ENCODE measurements around the gene NEIL1. TPM values are rescaled to one million over a fixed set of nuclear protein-coding genes. Genes with fewer than 3 reads are reported as not detected.

NEIL1 gene
- polyA plus RNA-seq, 1 of the 3 experiments (the other 2 are of a cell fraction) = 12.0 TPM

DNA sequence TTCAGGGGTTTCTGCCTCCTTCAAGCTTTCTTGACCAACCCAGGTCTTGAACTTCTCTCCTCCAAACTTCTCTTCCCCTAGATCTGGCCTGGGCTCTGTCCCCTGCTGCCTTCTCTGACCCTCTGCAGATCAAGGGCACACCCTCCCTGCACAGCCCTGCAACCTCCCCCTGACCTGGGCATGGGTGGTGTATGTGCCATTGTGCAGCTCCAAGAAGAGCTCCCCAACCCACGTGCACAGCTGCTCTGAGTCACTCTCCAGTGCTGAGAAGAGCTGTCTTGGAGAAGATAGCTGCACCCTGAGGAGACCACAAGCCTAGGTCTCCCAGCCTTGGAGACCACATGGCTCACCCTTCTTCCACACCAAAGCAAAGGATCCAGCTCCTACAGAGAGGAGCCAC lies 13.6 kb downstream of the NEIL1 start:
- no peaks in the 10 kb centered on the region for H3K79me2 ChIP-seq (ENCODE audit: insufficient read depth)
- TF ChIP-seq GABPA (IDR thresholded peaks at IDR 0.05; ENCODE audit: low read depth) (no peak), NRF1 (IDR thresholded peaks at IDR 0.05; ENCODE audit: low read depth, low read length) (no peak)
- H3K36me3 ChIP-seq (replicated peaks in 1 of 2; ENCODE audit: control insufficient read depth in 1 of 2, insufficient read depth in 2 of 2, low read length in 1 of 2) = peaks cover 7 to 62% of the 10 kb centered on the region in 2 experiments
- no peaks in the 10 kb centered on the region for H3K9me3 ChIP-seq
- CTCF ChIA-PET = interaction anchor here (0.7 to 0.8 kb wide), 2 partner anchors 12 kb away, joined by 3 read pairs; no protein-coding TSS in a partner anchor
- POLR2A ChIA-PET = interaction anchor here (1.1 kb wide), 1 partner anchor 8 kb away, joined by 6 read pairs; the partner anchor contains the start of gene MAN2C1
- H3K4me3 ChIP-seq (ENCODE audit: low read depth in 2 of 2, low read length in 1 of 2) = no peak overlapping the region
- H3K4me1 ChIP-seq (ENCODE audit: control insufficient read depth in 1 of 2, insufficient read depth in 2 of 2, low read depth in 1 of 2, low read length in 1 of 2) = no peaks in the 10 kb centered on the region
- no peak overlapping the region for H3K27ac ChIP-seq (ENCODE audit: low read depth in 2 of 2, low read length in 1 of 2)
- no peaks in the 10 kb centered on the region for H4K20me1 ChIP-seq (ENCODE audit: insufficient read depth)
- no peak for DNase-seq
- no peaks in the 10 kb centered on the region for H3F3A ChIP-seq (replicated peaks; ENCODE audit: insufficient read depth)
- H3K9me2 ChIP-seq = no peaks in the 10 kb centered on the region
- H3K4me2 ChIP-seq = no peak overlapping the region
- WGBS (ENCODE audit: low lambda C conversion rate) = 14% methylated on average over 1 of the region's 1 CpG
- no peaks in the 10 kb centered on the region for H3K27me3 ChIP-seq (ENCODE audit: insufficient read depth)
- no peak overlapping the region for H3K9ac ChIP-seq
- H2AFZ ChIP-seq (ENCODE audit: low read depth) = no peak overlapping the region

DNA sequence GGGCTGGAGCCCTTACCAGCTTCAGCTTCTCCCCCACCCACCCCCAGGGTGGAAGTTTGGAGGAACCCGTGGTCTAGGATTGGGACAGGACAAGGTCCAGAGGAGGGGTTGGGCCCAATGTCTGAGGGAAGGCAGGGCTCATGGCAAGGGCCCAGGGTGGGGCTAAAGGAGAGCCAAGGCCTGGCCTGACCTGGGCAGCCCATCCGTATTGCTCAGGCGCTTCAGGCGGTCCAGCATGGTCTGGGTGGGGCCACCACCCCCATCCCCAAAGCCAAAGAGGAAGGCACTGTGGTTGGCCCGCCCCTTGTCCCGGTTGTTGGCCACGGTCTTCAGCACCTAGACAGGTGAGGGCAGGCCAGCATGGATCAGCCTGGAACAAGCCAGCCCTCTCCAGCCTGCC lies 14.0 kb downstream of the NEIL1 start:
- 97% methylated on average over 5 of the region's 7 CpGs for WGBS (ENCODE audit: low lambda C conversion rate)
- Histone ChIP-seq H3K4me3 (ENCODE audit: low read depth in 2 of 2, low read length in 1 of 2) (no peak overlapping the region), H3F3A (replicated peaks; ENCODE audit: insufficient read depth) (no peaks in the 10 kb centered on the region), H3K79me2 (ENCODE audit: insufficient read depth) (no peaks in the 10 kb centered on the region), H2AFZ (ENCODE audit: low read depth) (no peak overlapping the region), H3K4me2 (no peak overlapping the region), H3K9ac (no peak overlapping the region), H3K4me1 (ENCODE audit: control insufficient read depth in 1 of 2, insufficient read depth in 2 of 2, low read depth in 1 of 2, low read length in 1 of 2) (no peaks in the 10 kb centered on the region), H3K27me3 (ENCODE audit: insufficient read depth) (no peaks in the 10 kb centered on the region), H4K20me1 (ENCODE audit: insufficient read depth) (no peaks in the 10 kb centered on the region), H3K27ac (ENCODE audit: low read depth in 2 of 2, low read length in 1 of 2) (no peak overlapping the region), H3K36me3 (replicated peaks in 1 of 2; ENCODE audit: control insufficient read depth in 1 of 2, insufficient read depth in 2 of 2, low read length in 1 of 2) (peaks cover 12 to 60% of the 10 kb centered on the region in 2 experiments), H3K9me2 (no peaks in the 10 kb centered on the region), H3K9me3 (no peaks in the 10 kb centered on the region)
- POLR2A ChIA-PET = no interaction called here
- CTCF ChIA-PET = interaction anchor here (0.8 kb wide), 1 partner anchor 12 kb away, joined by 3 read pairs; no protein-coding TSS in a partner anchor
- DNase-seq = no peak
- TF ChIP-seq FOXM1 (IDR thresholded peaks at IDR 0.05; ENCODE audit: low read depth) = no peak
- TF ChIP-seq, protein P1, sequence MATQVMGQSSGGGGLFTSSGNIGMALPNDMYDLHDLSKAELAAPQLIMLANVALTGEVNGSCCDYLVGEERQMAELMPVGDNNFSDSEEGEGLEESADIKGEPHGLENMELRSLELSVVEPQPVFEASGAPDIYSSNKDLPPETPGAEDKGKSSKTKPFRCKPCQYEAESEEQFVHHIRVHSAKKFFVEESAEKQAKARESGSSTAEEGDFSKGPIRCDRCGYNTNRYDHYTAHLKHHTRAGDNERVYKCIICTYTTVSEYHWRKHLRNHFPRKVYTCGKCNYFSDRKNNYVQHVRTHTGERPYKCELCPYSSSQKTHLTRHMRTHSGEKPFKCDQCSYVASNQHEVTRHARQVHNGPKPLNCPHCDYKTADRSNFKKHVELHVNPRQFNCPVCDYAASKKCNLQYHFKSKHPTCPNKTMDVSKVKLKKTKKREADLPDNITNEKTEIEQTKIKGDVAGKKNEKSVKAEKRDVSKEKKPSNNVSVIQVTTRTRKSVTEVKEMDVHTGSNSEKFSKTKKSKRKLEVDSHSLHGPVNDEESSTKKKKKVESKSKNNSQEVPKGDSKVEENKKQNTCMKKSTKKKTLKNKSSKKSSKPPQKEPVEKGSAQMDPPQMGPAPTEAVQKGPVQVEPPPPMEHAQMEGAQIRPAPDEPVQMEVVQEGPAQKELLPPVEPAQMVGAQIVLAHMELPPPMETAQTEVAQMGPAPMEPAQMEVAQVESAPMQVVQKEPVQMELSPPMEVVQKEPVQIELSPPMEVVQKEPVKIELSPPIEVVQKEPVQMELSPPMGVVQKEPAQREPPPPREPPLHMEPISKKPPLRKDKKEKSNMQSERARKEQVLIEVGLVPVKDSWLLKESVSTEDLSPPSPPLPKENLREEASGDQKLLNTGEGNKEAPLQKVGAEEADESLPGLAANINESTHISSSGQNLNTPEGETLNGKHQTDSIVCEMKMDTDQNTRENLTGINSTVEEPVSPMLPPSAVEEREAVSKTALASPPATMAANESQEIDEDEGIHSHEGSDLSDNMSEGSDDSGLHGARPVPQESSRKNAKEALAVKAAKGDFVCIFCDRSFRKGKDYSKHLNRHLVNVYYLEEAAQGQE (IDR thresholded peaks at IDR 0.05; ENCODE audit: low read depth, low read length) = no peak

DNA sequence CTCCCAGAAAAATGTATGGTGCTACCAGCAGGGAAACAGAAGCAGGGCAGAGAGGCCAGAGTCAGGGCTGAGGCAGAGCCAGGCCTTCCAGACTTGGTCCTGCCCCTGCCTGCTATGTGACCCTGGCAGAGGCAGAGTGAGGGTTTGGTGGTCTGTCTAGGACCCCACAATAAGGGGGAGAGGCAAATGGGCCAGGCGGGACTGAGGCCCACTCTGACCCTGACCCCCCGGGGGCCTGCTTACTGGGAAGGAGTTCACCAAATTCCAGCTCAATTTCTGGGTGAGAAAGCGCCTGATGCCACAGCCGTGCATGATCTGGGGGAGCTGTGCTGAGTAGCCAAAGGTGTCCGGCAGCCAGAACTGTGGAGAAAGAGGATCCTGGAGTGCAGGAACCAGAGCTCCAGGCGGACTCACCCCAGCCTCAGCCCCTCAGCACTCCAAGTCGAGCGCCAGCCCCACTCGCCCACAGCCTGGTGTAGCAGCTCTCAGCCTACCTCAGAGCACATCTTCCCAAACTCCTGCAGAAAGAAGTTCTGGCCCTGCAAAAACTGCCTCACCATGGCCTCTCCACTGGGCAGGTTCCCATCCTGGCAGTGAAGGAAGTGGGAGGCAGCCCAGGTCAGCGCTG lies 14.6 kb downstream of the NEIL1 start:
- H4K20me1 ChIP-seq (ENCODE audit: insufficient read depth) = no peaks in the 10 kb centered on the region
- H2AFZ ChIP-seq (ENCODE audit: low read depth) = no peak overlapping the region
- H3K36me3 ChIP-seq (replicated peaks in 1 of 2; ENCODE audit: control insufficient read depth in 1 of 2, insufficient read depth in 2 of 2, low read length in 1 of 2) = peaks cover 16 to 60% of the 10 kb centered on the region in 2 experiments
- no peaks in the 10 kb centered on the region for H3K4me1 ChIP-seq (ENCODE audit: control insufficient read depth in 1 of 2, insufficient read depth in 2 of 2, low read depth in 1 of 2, low read length in 1 of 2)
- H3F3A ChIP-seq (replicated peaks; ENCODE audit: insufficient read depth) = no peaks in the 10 kb centered on the region
- H3K27ac ChIP-seq (ENCODE audit: low read depth in 2 of 2, low read length in 1 of 2) = no peak overlapping the region
- H3K9ac ChIP-seq = no peak overlapping the region
- H3K4me3 ChIP-seq (ENCODE audit: low read depth in 2 of 2, low read length in 1 of 2) = no peak overlapping the region
- ChIA-PET POLR2A (no interaction called here), CTCF (no interaction called here)
- no peaks in the 10 kb centered on the region for H3K9me2 ChIP-seq
- H3K79me2 ChIP-seq (ENCODE audit: insufficient read depth) = 0 out of 2 replicates have a peak, but pooled peaks cover 3% of the 10 kb centered on the region
- 67% methylated on average over 3 of the region's 10 CpGs for WGBS (ENCODE audit: low lambda C conversion rate)
- DNase-seq = no peak
- H3K27me3 ChIP-seq (ENCODE audit: insufficient read depth) = no peaks in the 10 kb centered on the region
- H3K9me3 ChIP-seq = no peaks in the 10 kb centered on the region
- H3K4me2 ChIP-seq = no peak overlapping the region
- TF ChIP-seq RFX5 (IDR thresholded peaks at IDR 0.05; ENCODE audit: low read length) (no peak), YY1 (IDR thresholded peaks at IDR 0.05; ENCODE audit: low read depth) (no peak), NRF1 (IDR thresholded peaks at IDR 0.05; ENCODE audit: low read depth, low read length) (no peak), FOXJ3 (CRISPR knock-in tag; IDR thresholded peaks at IDR 0.05) (no peak), TEAD4 (IDR thresholded peaks at IDR 0.05; ENCODE audit: borderline replicate concordance, insufficient read depth) (no peak), JUND (IDR thresholded peaks at IDR 0.05) (no peak), SMC3 (IDR thresholded peaks at IDR 0.05; ENCODE audit: low read depth, low read length) (no peak), TCF12 (IDR thresholded peaks at IDR 0.05) (no peak)
- TF ChIP-seq, protein P2, sequence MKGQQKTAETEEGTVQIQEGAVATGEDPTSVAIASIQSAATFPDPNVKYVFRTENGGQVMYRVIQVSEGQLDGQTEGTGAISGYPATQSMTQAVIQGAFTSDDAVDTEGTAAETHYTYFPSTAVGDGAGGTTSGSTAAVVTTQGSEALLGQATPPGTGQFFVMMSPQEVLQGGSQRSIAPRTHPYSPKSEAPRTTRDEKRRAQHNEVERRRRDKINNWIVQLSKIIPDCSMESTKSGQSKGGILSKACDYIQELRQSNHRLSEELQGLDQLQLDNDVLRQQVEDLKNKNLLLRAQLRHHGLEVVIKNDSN (IDR thresholded peaks at IDR 0.05; ENCODE audit: borderline replicate concordance, low read depth) = no peak
- TF ChIP-seq, protein P3, sequence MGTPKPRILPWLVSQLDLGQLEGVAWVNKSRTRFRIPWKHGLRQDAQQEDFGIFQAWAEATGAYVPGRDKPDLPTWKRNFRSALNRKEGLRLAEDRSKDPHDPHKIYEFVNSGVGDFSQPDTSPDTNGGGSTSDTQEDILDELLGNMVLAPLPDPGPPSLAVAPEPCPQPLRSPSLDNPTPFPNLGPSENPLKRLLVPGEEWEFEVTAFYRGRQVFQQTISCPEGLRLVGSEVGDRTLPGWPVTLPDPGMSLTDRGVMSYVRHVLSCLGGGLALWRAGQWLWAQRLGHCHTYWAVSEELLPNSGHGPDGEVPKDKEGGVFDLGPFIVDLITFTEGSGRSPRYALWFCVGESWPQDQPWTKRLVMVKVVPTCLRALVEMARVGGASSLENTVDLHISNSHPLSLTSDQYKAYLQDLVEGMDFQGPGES (IDR thresholded peaks at IDR 0.05; ENCODE audit: low read depth, low read length) = no peak
- TF ChIP-seq, protein P4, sequence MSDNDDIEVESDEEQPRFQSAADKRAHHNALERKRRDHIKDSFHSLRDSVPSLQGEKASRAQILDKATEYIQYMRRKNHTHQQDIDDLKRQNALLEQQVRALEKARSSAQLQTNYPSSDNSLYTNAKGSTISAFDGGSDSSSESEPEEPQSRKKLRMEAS (IDR thresholded peaks at IDR 0.05; ENCODE audit: low read depth) = no peak
- TF ChIP-seq, protein P5, sequence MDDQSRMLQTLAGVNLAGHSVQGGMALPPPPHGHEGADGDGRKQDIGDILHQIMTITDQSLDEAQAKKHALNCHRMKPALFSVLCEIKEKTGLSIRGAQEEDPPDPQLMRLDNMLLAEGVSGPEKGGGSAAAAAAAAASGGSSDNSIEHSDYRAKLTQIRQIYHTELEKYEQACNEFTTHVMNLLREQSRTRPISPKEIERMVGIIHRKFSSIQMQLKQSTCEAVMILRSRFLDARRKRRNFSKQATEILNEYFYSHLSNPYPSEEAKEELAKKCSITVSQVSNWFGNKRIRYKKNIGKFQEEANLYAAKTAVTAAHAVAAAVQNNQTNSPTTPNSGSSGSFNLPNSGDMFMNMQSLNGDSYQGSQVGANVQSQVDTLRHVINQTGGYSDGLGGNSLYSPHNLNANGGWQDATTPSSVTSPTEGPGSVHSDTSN (IDR thresholded peaks at IDR 0.05) = no peak
